HL-60/S4 (cell line): Measurements from ENCODE around the gene DDX24.

Experiments
- in situ Hi-C: fragments of 300-500 bp; cut with MboI; formaldehyde crosslinking; loops from 2 replicates; pipeline ENCODE4 v1.14.3; 2022; ENCODE audit warnings: low sequenced_read_pairs

The DDX24 gene

DNA sequence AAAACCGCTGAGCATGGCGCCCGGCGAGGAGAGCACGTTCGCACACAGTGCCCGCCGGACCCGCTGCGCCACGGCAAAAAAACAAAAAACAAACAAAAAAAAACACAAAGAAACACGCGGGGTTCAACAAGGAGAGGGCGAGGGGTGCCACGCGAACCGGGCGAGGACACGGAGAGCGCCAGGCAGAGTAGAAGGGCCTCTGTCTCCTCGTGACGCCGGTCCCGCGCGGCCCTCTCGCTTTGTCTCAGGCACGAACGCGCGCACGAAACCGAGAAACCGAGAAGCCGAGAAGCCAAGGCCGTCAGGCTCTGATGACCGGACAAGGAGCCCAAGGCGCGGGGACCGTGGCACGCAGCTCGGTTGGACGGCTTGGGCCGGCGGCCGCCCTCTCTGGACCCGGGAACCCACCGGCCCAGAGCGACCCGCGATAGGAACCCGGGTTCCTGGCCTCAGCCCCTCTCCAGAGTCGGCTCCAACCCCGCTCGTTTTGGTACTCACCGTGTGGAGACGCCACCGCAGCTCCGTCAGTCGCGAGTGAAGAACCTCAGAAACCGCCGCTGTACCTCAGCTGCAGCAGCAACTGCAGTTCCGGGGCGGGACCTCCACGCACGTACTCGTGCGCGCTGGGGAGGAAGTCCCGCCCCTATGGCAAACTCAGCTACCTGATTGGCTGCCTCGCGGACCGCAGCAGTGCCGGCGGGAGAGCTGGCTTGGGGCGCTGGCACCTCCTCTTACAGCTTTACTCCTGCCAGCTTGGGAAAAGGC is at the start of gene DDX24, which contains the start of gene IFI27L1:
Gene DDX24 (minus strand): TSS at position 582 of the 765 bp plus-strand sequence. CDS start 1,460 bp downstream, outside the sequence.
Gene IFI27L1 (plus strand): TSS at position 690 of the 765 bp plus-strand sequence. CDS start 15,628 bp downstream, outside the sequence.
- in situ Hi-C loops, result no loop called here

GRCh38 chr14:94129758-94130414 is 48.9 kb upstream of the DDX24 start:
- in situ Hi-C loops, result no loop called here

GRCh38 chr14:94129111-94129757 is 48.2 kb upstream of the DDX24 start, which contains the start of gene IFI27L2:
Gene IFI27L2, minus strand, starts transcription at chr14:94129604. Its CDS starts 40 bp downstream, at chr14:94129564.
- in situ Hi-C loops, result no loop called here

GRCh38 chr14:94128216-94128839 is 47.3 kb upstream of the DDX24 start:
- in situ Hi-C loops, result no loop called here

DNA sequence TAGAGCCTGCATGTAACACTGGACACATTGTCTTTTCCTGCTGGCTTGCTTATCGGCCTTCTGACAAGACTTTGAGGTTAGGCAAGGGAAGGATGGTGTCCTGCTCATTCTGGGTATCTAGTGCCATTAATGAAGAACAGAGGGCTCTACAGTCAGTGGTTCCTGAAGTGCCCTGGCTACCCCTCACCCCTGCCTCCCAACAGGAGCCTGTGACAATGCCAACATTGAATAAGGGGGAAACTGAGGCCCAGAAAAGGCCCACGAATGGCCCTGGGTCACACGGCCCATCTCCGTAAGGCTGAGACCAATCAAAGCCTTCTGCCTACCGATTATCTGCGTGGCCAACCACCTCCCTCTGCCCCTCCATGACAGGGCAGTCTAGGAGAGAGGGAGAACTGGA is 46.3 kb upstream of the DDX24 start:
- in situ Hi-C loops, result no loop called here

GRCh38 chr14:94126800-94127199 is 45.8 kb upstream of the DDX24 start:
- in situ Hi-C loops, result no loop called here

GRCh38 chr14:94126419-94126677 is 45.3 kb upstream of the DDX24 start:
- in situ Hi-C loops, result no loop called here

DNA sequence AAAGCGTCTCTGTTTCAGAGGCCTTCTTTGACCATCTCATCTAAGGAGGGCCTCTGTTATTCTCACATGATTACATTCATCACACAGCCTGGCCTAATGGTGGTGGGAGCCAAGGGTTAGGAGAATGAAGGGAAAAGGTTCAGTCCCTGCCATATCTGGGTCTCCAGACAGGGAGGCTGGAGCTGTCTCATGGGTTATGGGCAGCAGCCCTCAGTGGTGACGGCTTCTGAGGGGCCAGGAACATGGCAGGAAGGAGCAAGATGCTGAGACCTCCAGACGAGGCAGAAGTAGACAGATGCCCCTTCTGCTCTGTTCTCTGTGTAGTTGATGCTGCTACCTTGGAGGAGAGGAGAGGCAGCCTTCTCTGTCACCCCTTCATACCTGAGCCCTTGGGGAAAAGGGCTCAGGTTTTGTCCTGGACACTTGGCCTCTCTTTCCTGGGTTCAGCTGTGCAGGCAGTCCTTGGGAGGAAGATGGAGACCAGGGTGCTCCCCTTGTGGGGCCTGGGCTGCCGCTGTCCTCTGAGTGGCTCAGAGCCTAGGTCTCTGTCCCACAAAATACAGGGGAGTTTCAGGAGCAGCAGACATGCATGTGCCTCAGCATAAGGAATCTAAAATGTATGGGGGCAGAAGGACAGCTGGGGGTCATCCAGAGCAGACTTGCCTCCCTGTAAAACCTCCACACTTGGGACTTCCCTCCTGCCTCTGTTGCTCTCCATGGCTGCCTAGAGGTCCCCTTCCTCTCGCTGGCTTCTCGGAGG is 44.8 kb upstream of the DDX24 start:
- in situ Hi-C loops, result no loop called here

DNA sequence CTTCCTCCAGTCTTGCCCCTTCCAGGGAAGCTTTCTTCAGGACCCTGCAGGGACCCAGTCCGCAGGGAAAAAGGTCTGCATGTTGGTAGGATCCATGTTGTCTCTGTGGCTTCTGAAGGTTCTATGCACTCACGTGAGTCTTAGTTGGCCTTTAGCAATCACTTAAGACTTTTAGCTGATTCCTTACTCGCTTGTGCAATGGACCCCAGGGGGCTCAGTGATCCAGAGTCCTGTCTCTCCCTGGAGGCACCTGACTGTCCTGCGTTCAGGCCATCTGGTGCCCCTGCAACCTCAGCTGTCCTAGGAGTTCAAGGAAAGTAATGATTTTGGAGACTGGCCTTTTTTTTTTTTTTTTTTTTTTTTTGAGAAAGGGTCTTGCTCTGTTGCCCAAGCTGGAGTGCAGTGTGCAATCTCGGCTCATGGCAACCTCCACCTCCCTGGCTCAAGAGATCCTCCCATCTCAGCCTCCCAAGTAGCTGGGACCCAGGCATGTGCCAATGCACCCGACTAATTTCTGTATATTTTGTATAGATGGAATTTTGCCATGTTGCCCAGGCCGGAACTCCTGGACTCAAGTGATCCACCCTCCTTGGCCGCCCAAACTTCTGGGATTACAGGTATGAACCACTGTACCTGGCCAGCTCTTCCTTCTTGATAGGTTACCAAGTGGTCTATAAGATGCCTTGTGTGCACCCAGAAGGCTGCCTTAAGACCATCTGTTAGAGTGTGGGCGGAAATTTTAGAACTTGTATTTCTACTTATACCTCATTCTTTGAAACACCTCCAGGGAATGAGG is 43.8 kb upstream of the DDX24 start:
- in situ Hi-C loops, result no loop called here

- in situ Hi-C loops, result no loop called here
These were observed 42.9 kb upstream of the DDX24 start for GRCh38 chr14:94123868-94124267.

DNA sequence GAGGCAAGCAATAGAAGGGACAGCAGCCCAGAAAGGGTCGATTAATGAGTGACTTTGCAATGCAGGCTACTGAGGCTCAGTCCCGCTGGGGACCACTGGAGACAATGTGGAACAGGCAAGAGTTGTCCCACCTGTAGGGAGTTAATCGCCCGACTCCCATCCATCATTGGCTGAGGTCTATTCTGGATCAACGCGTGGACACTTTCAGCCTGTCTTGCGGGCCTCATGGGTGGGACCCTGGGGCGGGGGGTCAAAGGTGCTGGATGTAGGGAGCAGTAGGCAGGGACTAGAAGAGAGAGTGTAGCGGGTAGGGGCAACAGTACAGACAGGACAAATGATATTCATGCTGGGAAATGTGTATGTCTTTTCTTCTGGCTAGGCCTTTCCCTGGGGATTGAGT is 42.3 kb upstream of the DDX24 start:
- in situ Hi-C loops, result no loop called here

- in situ Hi-C loops, result no loop called here
These were observed 41.4 kb upstream of the DDX24 start for GRCh38 chr14:94122438-94122837.

- in situ Hi-C loops, result no loop called here
These were observed 40.5 kb upstream of the DDX24 start for GRCh38 chr14:94121485-94121884.

DNA sequence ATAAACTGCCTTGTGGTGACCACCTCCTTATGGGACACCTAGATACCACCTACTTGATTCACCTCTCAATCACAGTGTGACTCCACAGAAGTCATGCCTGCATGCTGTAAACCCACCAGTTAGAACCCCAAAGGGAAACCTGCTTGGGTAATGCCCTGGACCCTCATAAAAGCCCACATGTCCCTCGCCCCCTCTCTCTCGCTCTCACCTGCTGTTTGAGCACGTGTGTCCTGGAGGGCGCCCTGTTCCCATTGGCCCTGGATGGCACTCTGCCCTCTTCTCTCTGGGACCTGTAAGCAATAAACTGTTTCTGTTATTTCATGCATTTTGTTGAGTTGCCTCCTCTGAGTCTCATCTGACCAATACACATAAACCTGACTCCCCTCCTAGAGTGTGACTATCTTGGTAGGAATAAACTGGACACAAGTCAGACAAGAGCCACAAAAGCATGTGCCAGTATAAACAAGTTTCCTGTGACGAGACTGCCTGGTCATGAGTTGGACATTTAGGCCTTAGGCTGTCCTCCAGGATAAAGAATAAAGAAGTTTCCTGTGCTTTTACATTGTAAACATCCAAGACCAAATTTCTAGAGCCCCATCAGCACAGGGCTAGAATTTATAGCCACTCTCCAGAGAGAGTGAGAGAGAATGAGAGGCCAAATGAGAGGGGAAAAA is 39.8 kb upstream of the DDX24 start:
- in situ Hi-C loops, result no loop called here

GRCh38 chr14:94119071-94119470 is 38.1 kb upstream of the DDX24 start:
- in situ Hi-C loops, result no loop called here

DNA sequence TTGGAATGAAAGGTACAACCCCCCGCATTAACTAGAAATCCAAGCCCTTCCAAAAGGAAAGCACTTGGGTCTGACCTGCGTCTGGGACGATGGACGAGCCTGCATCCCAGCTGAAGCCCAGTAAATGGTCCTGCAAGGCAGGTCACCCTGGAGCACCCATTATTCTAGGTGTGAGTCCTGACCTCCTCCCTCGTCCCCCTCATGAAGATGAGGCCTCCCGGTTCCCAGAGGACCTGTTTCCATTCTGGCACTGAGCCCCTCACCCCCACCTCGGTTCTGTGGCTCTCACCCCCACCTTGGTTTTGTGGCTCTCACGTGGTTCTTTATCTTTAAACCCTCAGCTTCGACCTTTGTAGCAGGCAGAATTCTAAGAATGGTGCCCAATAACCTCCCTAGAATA is 36.9 kb upstream of the DDX24 start:
- in situ Hi-C loops, result no loop called here

DNA sequence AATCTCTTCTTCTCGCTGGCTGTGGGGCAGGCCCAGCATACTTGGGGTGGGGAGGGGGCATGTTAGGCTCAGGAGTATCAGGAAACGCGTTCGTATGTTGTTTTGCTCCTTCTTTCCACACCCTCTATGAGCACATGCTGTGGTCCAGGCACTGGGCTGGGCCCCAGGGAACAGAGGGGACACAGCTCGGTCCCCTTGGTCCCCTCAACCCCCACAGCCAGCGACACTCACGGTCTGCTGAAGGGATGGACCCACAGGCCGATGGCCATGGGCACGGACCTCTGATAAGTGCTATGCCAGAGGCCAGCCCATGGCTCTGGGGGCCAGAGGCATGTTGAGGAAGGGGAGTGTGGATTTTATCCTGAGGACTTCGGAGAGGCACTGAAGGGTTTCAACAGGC is 35.7 kb upstream of the DDX24 start:
- in situ Hi-C loops, result no loop called here

GRCh38 chr14:94115631-94116030 is 34.6 kb upstream of the DDX24 start:
- in situ Hi-C loops, result no loop called here

DNA sequence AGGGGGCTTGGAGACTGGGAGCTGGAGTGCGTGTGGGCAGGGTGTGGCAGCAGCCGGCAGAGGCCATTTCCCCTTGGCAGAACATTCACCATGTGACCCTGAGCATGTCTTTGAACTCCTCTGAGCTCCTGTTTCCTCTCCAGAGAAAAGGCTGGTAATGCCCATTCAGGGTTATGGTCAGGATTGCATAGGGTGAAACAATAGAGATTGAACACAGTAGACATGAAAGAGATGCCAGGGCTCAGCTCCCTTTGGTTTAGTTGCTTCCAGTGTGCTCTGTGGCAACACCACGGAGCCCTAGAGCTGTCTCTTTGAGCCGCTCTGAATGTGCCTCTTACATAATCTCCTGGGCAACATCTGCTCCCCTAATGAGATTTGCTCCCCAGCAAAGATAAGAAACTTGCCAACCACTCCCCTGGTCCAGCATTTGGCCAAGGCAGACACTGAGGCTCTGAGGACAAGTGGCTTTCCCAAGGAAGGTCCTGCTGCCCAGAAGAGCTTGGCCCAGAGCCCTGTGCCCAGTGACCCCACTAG is 34.1 kb upstream of the DDX24 start:
- in situ Hi-C loops, result no loop called here
